T-cell (primary cell): ENCODE data around the gene DTNB. TPM values are rescaled to one million over a fixed set of nuclear protein-coding genes. Genes with fewer than 3 reads are reported as not detected.

Experiments used
- ATAC-seq, 4 experiments: fragments of 200-7000 bp in 3 of 4; fragments of 150-1000 bp in 1 of 4; cut with Tn5 transposase; replicated peaks in 1 of 4; 1 replicate in 3 of 4; 2 replicates in 1 of 4; pipeline ENCODE4 v1.10.0; 2021; ENCODE audit warnings: moderate library complexity in 3 of 4, mild to moderate bottlenecking in 2 of 4, moderate number of reproducible peaks in 1 of 4
- CTCF ChIA-PET, 2 donors: fragments of 300-600 bp; sonication (Branson Sonifier 250); formaldehyde crosslinking; loops; one replicate each; lab custom pipeline; 2022; ENCODE audit warnings: antibody characterized with exemption in 2 of 2; lab: Charles Lee
- POLR2A ChIA-PET, 2 donors: fragments of 300-600 bp; sonication (Branson Sonifier 250); formaldehyde crosslinking; loops; one replicate each; lab custom pipeline; 2022; ENCODE audit warnings: antibody characterized with exemption in 2 of 2; lab: Charles Lee
- DNase-seq, 35 experiments: peaks; one replicate each; pipeline versions ENCODE4 v3.0.0 to v3.0.0-alpha.2; 2013 to 2023
- H3K27ac ChIP-seq: one replicate; pipeline ENCODE4 v1.5.1; 2013; ENCODE audit warnings: low read length
- H3K27me3 ChIP-seq, 2 experiments: replicated peaks in 1 of 2; 1 replicate in 1 of 2; 2 replicates in 1 of 2; pipeline versions ENCODE4 v1.6.1 to v1.7.0; 2013; ENCODE audit warnings: low read length in 1 of 2, mixed read lengths in 1 of 2; ENCODE audit not compliant: control insufficient read depth in 2 of 2, insufficient read depth in 2 of 2; ENCODE audit errors: extremely low read depth in 1 of 2
- H3K36me3 ChIP-seq, 2 donors: 1 replicate in 1 of 2; 2 replicates in 1 of 2; pipeline versions ENCODE4 v1.6.1 to v1.7.0; 2013; ENCODE audit warnings: low read length in 1 of 2; ENCODE audit not compliant: control insufficient read depth in 2 of 2, insufficient read depth in 1 of 2; ENCODE audit errors: extremely low read depth in 1 of 2
- H3K4me1 ChIP-seq, 2 experiments: 1 replicate in 1 of 2; 2 replicates in 1 of 2; pipeline versions ENCODE4 v1.6.1 to v1.7.0; 2013; ENCODE audit warnings: low read length in 2 of 2, mixed read lengths in 1 of 2; ENCODE audit not compliant: insufficient read depth in 2 of 2, control insufficient read depth in 1 of 2; ENCODE audit errors: extremely low read depth in 1 of 2
- H3K4me3 ChIP-seq, 2 donors: 1 replicate in 1 of 2; 2 replicates in 1 of 2; pipeline versions ENCODE4 v1.5.1 to v1.7.0; 2013; ENCODE audit warnings: mild to moderate bottlenecking in 2 of 2, low read length in 1 of 2, moderate library complexity in 1 of 2; ENCODE audit not compliant: control insufficient read depth in 1 of 2; ENCODE audit errors: extremely low read depth in 1 of 2
- H3K9me3 ChIP-seq: 2 replicates; pipeline ENCODE4 v1.7.0; 2013
- H3K27ac Mint-ChIP-seq, 2 donors: one replicate each; pipeline ENCODE4 v1.8.0; 2020 to 2021; ENCODE audit warnings: mild to moderate bottlenecking in 2 of 2, mixed read lengths in 2 of 2
- H3K27me3 Mint-ChIP-seq, 2 donors: one replicate each; pipeline ENCODE4 v1.8.0; 2021 to 2022; ENCODE audit warnings: mixed read lengths in 2 of 2
- H3K36me3 Mint-ChIP-seq: one replicate; pipeline ENCODE4 v1.8.0; 2021; ENCODE audit warnings: mixed read lengths
- H3K4me1 Mint-ChIP-seq, 3 donors: one replicate each; pipeline ENCODE4 v1.8.0; 2020 to 2022; ENCODE audit warnings: mixed read lengths in 3 of 3, mild to moderate bottlenecking in 1 of 3
- H3K4me3 Mint-ChIP-seq, 3 donors: one replicate each; pipeline ENCODE4 v1.8.0; 2020 to 2022; ENCODE audit warnings: mild to moderate bottlenecking in 3 of 3, mixed read lengths in 3 of 3, moderate library complexity in 3 of 3
- H3K9me3 Mint-ChIP-seq, 3 donors: one replicate each; pipeline ENCODE4 v1.8.0; 2020 to 2022; ENCODE audit warnings: mixed read lengths in 3 of 3
- WGBS: methylation state at CpG from one replicate; pipeline ENCODE4 v1.1.5; 2013; ENCODE audit warnings: missing lambda C conversion rate; ENCODE audit not compliant: insufficient coverage; 5-methylcytosine and 5-hydroxymethylcytosine counted together
- total RNA-seq, 35 experiments: library from RNA in 6 of 35; stranded (reverse) in 6 of 35; fragments of 120-200 nt in 1 of 35; gene quantifications; one replicate each; pipeline versions ENCODE4 v1.2.1 to v1.2.4 and lab custom pipeline; 2013 to 2026

Gene DTNB
- total RNA-seq, 5 donors from 2014 or later (not counting 1 experiment from before 2014, with no cell fraction given) = 33.4 to 45.7 (median 39.6) TPM

DNA sequence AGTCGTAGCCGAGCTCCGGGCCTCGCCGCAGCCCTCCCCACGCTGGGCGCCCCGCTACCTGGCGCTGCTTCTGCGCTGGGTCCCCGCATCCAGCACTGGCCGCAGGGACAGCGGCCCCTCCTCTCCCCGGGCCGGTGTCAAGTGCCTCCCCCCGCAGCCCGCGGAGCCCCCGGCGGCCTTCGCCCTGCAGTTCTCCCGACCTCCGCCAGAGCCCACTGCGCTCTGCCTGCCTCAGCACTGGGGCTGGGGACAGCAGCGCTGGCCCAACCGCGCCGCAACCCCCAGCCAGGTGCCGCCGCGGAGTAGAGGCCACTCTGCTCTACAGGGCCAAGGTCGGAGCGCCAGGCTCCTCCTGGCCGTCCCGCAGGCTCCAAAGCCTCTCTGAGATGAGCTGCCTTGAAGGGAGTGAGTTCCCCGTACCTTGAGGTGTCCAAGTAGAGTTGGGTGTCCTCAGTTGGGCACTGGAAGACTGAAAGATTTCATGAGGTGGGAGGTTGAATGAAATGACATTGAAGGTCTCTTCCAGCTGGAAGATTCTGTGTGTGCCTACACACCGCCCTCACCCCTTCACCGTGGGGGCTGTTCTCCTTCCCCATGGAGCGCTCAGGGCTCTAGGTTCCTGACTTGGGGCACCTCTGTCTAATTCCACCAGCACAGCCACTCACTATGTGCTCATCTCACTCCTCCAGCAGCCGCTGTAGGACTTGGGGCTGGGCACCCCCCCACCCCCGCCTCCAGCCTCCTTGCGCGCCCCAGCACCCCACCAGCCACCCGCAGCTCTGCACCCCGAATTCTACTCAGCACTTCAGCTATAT is 330.8 kb downstream of the DTNB start:
- Histone ChIP-seq H3K36me3 (no peaks in the 10 kb centered on the region), H3K4me1 (peaks cover 16 to 42% of the 10 kb centered on the region in 2 experiments), H3K27me3 (peaks cover 0 to 3% of the 10 kb centered on the region in 2 experiments), H3K9me3 (no peaks in the 10 kb centered on the region), H3K4me3 (peak overlapping the region; percentile 11 to 59), H3K27ac (no peak overlapping the region)
- DNase-seq (peak; percentile 55 to 88 (median 75)), ATAC-seq (peak; percentile 77 to 88 (median 82))
- Mint-ChIP-seq H3K4me3 (peak overlapping the region; percentile 74 to 81 (median 81)), H3K4me1 (peaks cover 27 to 31% (median 30%) of the 10 kb centered on the region in 3 donors), H3K27me3 (no peaks in the 10 kb centered on the region), H3K9me3 (no peaks in the 10 kb centered on the region), H3K27ac (peak overlapping the region in 1 of 2 donors; percentile 59), H3K36me3 (no peaks in the 10 kb centered on the region)
- 11% methylated on average over 37 of the region's 45 CpGs for WGBS
- ChIA-PET CTCF (interaction anchor here (0.6 to 1.8 kb wide), 6 partner anchors 20 to 260 kb away, joined by 3 to 9 read pairs (median 3); no protein-coding TSS in a partner anchor), POLR2A (no interaction called here)

DNA sequence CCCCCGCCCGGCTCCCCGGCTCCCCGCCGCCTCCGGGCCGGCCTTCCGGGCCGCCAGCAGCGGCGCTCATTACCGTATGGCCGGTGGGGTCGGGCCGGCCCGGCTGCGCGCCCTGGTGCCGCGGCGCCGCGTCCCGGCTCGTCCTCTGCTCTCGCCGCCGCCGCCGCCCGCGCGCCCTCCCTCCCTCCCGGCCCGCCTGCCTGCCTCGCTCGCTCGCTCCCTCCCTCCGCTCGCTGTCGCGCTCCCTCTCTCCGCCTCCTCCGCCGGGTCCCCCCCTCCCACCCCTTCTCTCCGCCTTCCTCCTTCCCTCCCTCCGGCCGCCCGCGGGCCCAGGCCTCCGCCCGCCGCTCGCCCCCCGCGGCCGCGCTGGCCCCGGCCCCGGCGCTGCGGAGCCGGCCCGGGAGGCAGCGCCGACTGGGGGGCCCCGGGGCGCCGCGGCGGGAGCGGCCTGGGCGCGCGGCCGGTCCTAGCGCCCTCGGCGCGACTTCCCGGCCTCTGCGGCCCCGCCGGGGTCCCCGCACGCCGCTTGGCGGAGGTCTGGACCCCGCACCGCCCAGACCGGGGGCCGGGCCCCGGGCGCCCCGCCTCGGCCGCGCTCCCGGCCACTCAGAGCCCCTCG is 331.5 kb downstream of the DTNB start, which contains the start of gene DNMT3A:
Gene DNMT3A (minus strand): TSS at position 173 of the 619 bp plus-strand sequence. CDS start 27,941 bp downstream, outside the sequence.
- DNase-seq (peak in 32 of 35 experiments; percentile 29 to 77 (median 49)), ATAC-seq (peak; percentile 45 to 65 (median 64))
- H3K36me3 ChIP-seq = no peaks in the 10 kb centered on the region
- H3K4me1 ChIP-seq = peaks cover 22 to 45% of the 10 kb centered on the region in 2 experiments
- Mint-ChIP-seq H3K4me3 (peak within 1 kb of the TSS; percentile 74 to 81 (median 81)), H3K27ac (peak within 1 kb of the TSS in 1 of 2 donors; percentile 59), H3K27me3 (no peaks in the 10 kb centered on the region), H3K4me1 (peaks cover 29 to 33% (median 31%) of the 10 kb centered on the region in 3 donors), H3K36me3 (no peaks in the 10 kb centered on the region), H3K9me3 (no peaks in the 10 kb centered on the region)
- H3K27me3 ChIP-seq = peaks cover 0 to 3% of the 10 kb centered on the region in 2 experiments
- ChIA-PET POLR2A (no interaction called here), CTCF (interaction anchor here in 1 of 2 donors (1.8 kb wide), 1 partner anchor 20 kb away, joined by 9 read pairs; no protein-coding TSS in a partner anchor)
- WGBS = 0% methylated on average over 87 of the region's 100 CpGs
- H3K4me3 ChIP-seq = peak within 1 kb of the TSS; percentile 42 to 59
- no peaks in the 10 kb centered on the region for H3K9me3 ChIP-seq
- H3K27ac ChIP-seq = no peak within 1 kb of the TSS

DNA sequence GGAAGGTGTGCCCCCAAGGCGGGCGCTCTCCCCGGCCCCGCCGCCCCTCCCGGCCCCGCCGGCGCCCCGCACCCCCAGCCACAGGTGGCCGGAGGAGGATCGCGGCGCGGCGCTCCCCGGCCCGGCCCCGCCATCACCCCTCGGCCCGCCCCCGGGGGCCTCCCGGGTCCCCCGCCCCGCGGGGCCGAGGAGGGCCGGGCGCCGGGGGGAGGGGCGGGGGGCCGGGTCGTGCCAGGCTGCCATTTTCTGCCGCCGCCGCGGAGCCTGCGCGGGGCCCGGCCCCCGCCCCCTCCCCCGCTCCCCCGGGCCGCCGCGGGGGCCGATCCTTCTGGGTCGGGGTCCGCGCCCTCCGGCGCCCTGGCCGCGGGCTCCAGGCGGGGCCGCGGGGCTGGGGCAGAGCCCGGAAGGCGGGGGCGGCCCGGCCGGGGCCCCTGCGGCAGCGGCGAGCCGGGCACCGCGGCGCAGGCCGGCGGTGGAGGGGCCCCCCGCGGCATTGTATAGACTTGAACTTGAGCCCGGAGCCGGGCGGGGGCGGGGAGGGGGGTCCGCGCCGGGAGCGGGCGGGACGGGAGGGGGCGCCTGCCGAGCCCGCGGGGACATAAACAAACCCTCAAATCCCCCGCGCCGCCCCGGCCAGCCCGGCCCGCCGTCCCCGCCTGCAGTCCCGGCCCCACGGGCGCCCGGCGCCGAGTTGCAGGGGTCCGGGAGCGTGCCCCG is 332.2 kb downstream of the DTNB start:
- Mint-ChIP-seq H3K9me3 (no peaks in the 10 kb centered on the region), H3K27ac (no peak overlapping the region), H3K27me3 (no peaks in the 10 kb centered on the region), H3K36me3 (no peaks in the 10 kb centered on the region), H3K4me1 (peaks cover 36 to 40% (median 38%) of the 10 kb centered on the region in 3 donors), H3K4me3 (peak overlapping the region in 1 of 3 donors; percentile 81)
- Histone ChIP-seq H3K27me3 (peaks cover 0 to 3% of the 10 kb centered on the region in 2 experiments), H3K9me3 (no peaks in the 10 kb centered on the region), H3K4me1 (peaks cover 25 to 51% of the 10 kb centered on the region in 2 experiments), H3K4me3 (peak overlapping the region in 1 of 2 donors; percentile 42), H3K27ac (no peak overlapping the region), H3K36me3 (no peaks in the 10 kb centered on the region)
- POLR2A ChIA-PET = no interaction called here
- peak in 7 of 35 experiments; percentile 20 to 38 (median 22) for DNase-seq
- peak; percentile 7 to 25 (median 16) for ATAC-seq
- under 1% methylated on average over 55 of the region's 104 CpGs for WGBS
- CTCF ChIA-PET = interaction anchor here in 1 of 2 donors (1.4 kb wide), 1 partner anchor 21 kb away, joined by 6 read pairs; no protein-coding TSS in a partner anchor

DNA sequence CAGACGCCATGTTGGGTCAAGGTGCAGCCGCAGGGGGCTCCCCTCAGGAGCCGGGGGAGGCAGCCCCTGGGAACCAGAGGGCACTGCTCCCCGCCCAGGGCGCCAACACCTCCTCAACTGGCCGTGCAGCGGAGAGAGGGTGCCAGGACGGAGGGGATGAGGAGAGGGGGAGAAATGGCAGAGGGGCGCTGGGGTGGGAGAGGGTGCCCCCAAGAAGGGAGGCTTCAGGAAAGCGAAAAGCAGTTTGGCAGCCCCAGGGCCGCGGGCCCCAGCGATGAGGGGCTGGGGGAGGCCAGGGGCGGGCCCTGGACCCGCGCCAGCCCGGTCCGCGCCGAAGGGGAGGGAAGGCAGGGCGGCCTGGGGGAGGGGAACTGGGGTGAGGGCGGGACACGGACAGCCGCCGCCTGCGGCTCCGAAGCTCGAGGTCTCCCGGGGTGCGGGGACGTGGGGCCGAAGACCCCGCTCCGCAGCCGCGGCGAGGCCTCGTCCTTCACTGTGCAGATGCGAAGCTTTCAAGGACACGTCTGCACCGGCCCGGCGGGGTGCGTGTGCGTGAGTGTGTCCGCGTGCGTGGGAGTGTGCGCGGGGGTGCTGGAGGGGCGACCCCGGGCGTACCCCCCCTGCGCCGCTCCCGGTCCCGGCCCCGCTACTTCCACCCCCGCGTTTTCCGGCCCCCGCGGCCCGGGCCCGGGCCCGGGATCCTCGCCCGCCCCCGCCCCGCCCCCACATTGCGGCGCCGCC is 333.0 kb downstream of the DTNB start:
- 9% methylated on average over 56 of the region's 73 CpGs for WGBS
- Histone ChIP-seq H3K4me1 (peaks cover 30 to 60% of the 10 kb centered on the region in 2 experiments), H3K4me3 (peak overlapping the region; percentile 42 to 52), H3K27ac (no peak overlapping the region), H3K36me3 (no peaks in the 10 kb centered on the region), H3K27me3 (peaks cover 0 to 3% of the 10 kb centered on the region in 2 experiments), H3K9me3 (no peaks in the 10 kb centered on the region)
- H3K27ac Mint-ChIP-seq = peak overlapping the region in 1 of 2 donors; percentile 34
- ATAC-seq (no peak), DNase-seq (peak in 1 of 35 experiments; percentile 39)
- POLR2A ChIA-PET = interaction anchor here in 1 of 2 donors (0.6 kb wide), 1 partner anchor 73 kb away, joined by 4 read pairs; no protein-coding TSS in a partner anchor
- no peaks in the 10 kb centered on the region for H3K36me3 Mint-ChIP-seq
- H3K4me1 Mint-ChIP-seq = peaks cover 43 to 46% (median 44%) of the 10 kb centered on the region in 3 donors
- no peaks in the 10 kb centered on the region for H3K27me3 Mint-ChIP-seq
- CTCF ChIA-PET = interaction anchor here (1.1 to 1.4 kb wide), 3 partner anchors 22 to 67 kb away, joined by 3 to 6 read pairs (median 4); no protein-coding TSS in a partner anchor
- peak overlapping the region; percentile 57 to 71 (median 62) for H3K4me3 Mint-ChIP-seq
- H3K9me3 Mint-ChIP-seq = no peaks in the 10 kb centered on the region

DNA sequence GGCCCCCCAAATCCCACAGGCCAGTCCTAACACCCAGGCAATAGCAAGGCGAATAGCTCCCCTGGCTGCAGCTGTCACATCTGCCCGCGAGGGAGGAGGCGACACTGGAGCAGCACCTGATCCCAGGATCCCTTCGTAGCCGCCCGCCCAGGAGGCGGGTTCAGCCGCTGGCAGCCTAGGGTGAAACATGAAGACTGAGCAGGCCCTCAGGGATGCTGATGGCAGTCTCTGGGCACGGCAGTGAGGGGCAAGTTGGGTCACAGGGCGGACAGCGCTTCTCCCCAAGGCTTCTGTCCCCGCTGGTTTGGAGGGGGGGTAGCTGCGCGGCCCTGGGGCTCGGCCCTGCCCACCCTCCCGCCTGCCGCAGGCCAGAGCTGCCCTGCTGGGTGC is 333.6 kb downstream of the DTNB start:
- ATAC-seq (no peak), DNase-seq (peak in 5 of 35 experiments; percentile 8 to 44 (median 27))
- Histone ChIP-seq H3K9me3 (no peaks in the 10 kb centered on the region), H3K4me1 (peaks cover 36 to 64% of the 10 kb centered on the region in 2 experiments), H3K27ac (no peak overlapping the region), H3K27me3 (peaks cover 0 to 3% of the 10 kb centered on the region in 2 experiments), H3K4me3 (peak overlapping the region in 1 of 2 donors; percentile 42), H3K36me3 (no peaks in the 10 kb centered on the region)
- Mint-ChIP-seq H3K36me3 (no peaks in the 10 kb centered on the region), H3K4me1 (peaks cover 48 to 52% (median 50%) of the 10 kb centered on the region in 3 donors), H3K27ac (peak overlapping the region; percentile 24 to 95), H3K27me3 (no peaks in the 10 kb centered on the region), H3K4me3 (peak overlapping the region; percentile 57 to 77 (median 71)), H3K9me3 (no peaks in the 10 kb centered on the region)
- ChIA-PET POLR2A (interaction anchor here in 1 of 2 donors (0.6 kb wide), 1 partner anchor 73 kb away, joined by 4 read pairs; no protein-coding TSS in a partner anchor), CTCF (interaction anchor here (1.1 to 1.4 kb wide), 3 partner anchors 23 to 67 kb away, joined by 3 to 6 read pairs (median 4); no protein-coding TSS in a partner anchor)
- 100% methylated on average over 10 of the region's 18 CpGs for WGBS
